GM10248 (cell line): ENCODE results near the gene BSN.

Source experiments
- CTCF ChIA-PET: fragments of 300-600 bp; sonication (Branson Sonifier 250); formaldehyde crosslinking; extraction: SDS; loops from one replicate; lab custom pipeline; 2021; ENCODE audit warnings: antibody characterized with exemption; lab: Yijun Ruan, JAX
- POLR2A ChIA-PET: fragments of 350-650 bp; sonication (Branson Sonifier 250); formaldehyde crosslinking; extraction: SDS; loops from one replicate; lab custom pipeline; 2020; ENCODE audit warnings: antibody characterized with exemption; lab: Yijun Ruan, JAX
- DNase-seq: peaks from one replicate; pipeline ENCODE4 v3.0.0; 2012; ENCODE audit errors: extremely low spot score
- CTCF ChIP-seq: IDR thresholded peaks from 2 replicates; pipeline ENCODE4 v1.5.1; 2012; ENCODE audit warnings: mild to moderate bottlenecking, low read depth; ENCODE audit errors: extremely low read depth, missing control alignments, control extremely low read depth

Gene BSN

GRCh38 chr3:49634736-49635135 lies 80.5 kb downstream of the BSN start:
- CTCF ChIA-PET: interaction anchor here (1.4 kb wide), 1 partner anchor 95 kb away, joined by 4 read pairs; no protein-coding TSS in a partner anchor
- no peak for DNase-seq
- no peak for TF ChIP-seq CTCF
- POLR2A ChIA-PET: no interaction called here

DNA sequence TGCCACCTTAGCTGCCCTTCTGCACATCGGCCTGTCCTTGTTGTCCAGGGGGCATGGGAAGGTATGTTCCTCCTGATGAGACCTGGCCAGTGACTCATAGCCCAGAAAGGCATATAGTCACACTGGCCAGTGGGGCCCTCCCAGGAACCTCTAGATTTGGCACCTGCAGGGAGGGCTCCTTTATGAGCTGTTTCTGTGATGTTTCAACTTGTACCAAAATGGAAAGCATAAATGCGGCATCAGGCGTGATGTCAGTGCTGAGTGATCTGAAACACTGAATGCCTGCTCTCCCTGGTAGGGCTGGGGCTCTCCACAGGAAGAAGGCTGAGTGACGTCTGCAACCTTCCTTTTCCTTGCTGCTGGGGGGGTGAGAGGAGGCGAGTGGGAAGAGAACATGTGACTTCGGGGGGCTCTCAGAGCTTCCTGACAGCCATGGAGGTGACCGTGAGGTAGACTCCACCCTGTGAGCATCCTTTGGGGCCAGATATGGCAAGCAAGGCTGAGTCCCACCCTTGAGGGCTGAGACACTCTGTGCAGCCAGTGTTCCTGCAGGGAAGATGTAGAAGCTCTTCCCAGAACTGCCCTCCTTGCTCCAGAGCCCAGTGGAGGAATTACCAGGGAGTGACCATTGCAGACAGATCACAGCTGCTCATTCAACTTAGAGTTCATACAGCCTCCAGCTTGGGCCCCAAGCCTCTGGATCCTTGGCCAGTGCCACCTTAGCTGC lies 82.8 kb downstream of the BSN start:
- ChIA-PET POLR2A (interaction anchor here (1.4 kb wide), 1 partner anchor 9 kb away, joined by 4 read pairs; no protein-coding TSS in a partner anchor), CTCF (interaction anchor here (0.8 to 2.4 kb wide), 6 partner anchors 8 to 98 kb away, joined by 3 to 7 read pairs (median 5); no protein-coding TSS in a partner anchor)
- TF ChIP-seq CTCF: no peak
- DNase-seq: no peak

GRCh38 chr3:49638445-49638844 lies 84.2 kb downstream of the BSN start:
- ChIA-PET CTCF (interaction anchor here (1.1 to 2.4 kb wide), 4 partner anchors 11 to 99 kb away, joined by 3 to 7 read pairs (median 4); no protein-coding TSS in a partner anchor), POLR2A (no interaction called here)
- no peak for TF ChIP-seq CTCF
- DNase-seq: no peak

DNA sequence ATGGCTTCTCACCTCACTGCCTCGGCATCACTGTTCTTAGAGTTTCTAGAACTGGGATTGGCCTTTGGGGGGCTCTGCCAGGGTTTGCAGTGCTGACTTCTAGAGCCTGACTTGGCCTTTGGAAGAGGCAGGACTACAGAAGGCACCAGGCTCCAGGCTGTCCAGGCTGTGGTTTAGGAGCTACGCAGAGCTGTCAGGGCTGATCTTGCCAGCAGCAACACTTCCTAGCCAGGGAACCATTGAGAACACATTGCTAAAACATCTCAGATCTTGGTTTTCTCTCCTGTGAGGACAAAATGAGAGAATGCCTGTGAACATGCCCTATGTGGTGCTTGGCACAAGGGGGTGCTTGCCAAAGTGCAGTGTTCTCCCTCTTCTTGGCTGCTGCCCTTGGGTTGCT lies 85.3 kb downstream of the BSN start:
- POLR2A ChIA-PET: no interaction called here
- no peak for TF ChIP-seq CTCF
- DNase-seq: no peak
- CTCF ChIA-PET: interaction anchor here (1.2 kb wide), 1 partner anchor 100 kb away, joined by 3 read pairs; no protein-coding TSS in a partner anchor

- ChIA-PET CTCF (interaction anchor here (0.9 to 2.0 kb wide), 3 partner anchors 22 to 102 kb away, joined by 4 to 5 read pairs (median 4); no protein-coding TSS in a partner anchor), POLR2A (no interaction called here)
- DNase-seq: no peak
- no peak for TF ChIP-seq CTCF
Measured at GRCh38 chr3:49641292-49641691, 87.0 kb downstream of the BSN start.

DNA sequence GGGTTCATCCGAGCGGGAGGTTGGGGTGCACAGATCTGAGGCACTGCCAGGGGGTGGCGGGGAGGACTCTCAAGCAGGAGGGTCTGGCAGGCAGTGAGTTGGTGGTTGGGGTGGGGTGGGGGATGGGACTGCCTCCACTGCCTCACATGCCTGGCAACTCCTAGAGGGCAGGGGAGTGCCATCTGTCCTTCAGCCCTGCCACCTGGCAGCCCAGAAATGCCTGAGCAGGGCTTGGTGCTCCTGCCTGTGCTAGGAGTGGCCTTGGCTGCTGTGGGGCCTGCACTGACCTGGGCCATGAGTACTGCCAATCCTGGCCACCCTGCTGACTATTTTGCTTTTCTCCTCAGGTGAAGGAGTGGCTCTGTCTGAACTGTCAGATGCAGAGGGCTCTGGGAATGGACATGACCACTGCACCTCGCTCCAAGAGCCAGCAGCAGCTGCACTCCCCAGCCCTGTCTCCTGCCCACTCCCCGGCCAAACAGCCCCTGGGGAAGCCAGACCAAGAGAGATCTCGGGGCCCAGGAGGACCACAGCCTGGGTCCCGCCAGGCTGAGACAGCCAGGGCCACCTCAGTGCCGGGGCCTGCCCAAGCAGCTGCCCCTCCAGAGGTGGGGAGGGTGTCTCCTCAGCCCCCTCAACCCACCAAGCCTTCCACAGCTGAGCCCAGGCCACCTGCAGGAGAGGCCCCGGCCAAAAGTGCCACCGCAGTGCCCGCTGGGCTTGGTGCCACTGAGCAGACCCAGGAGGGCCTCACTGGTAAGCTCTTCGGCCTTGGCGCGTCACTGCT lies 87.8 kb downstream of the BSN start:
- DNase-seq: no peak
- TF ChIP-seq CTCF: no peak
- ChIA-PET POLR2A (no interaction called here), CTCF (interaction anchor here (1.4 to 2.0 kb wide), 2 partner anchors 21 to 29 kb away, joined by 4 to 5 read pairs; no protein-coding TSS in a partner anchor)
